ENCODE measurements around the gene TSPAN3.
A peak's percentile ranks its signal among the peaks of the same experiment; 100 is the strongest.

The TSPAN3 gene

DNA sequence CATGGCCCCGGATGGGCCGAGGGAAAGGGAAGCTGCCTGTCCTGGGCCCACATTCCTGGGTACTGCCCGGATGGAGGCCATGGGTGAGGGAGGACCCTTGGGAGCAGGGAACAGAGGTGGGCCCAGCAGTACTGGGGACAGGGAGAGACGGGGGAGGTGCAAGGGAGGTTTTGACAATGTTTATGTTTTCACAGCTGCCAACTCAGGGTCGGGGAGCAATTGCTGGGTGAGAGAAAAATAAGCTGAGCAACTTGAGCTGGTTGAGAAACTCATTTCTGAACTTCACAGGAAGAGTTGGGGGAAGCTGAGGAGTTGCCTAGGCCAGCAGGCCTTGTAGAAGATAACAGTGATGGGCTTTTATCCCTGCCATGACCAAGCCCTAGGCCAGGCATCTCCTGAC is 11.1 kb upstream of the TSPAN3 start:
- DNase-seq (ENCODE audit: extremely low spot score) = no peak
- CTCF ChIA-PET = no interaction called here
- POLR2A ChIA-PET = interaction anchor here (1.4 kb wide), 1 partner anchor 11 kb away, joined by 8 read pairs; the partner anchor contains the start of gene TSPAN3
- TF ChIP-seq, protein P1, sequence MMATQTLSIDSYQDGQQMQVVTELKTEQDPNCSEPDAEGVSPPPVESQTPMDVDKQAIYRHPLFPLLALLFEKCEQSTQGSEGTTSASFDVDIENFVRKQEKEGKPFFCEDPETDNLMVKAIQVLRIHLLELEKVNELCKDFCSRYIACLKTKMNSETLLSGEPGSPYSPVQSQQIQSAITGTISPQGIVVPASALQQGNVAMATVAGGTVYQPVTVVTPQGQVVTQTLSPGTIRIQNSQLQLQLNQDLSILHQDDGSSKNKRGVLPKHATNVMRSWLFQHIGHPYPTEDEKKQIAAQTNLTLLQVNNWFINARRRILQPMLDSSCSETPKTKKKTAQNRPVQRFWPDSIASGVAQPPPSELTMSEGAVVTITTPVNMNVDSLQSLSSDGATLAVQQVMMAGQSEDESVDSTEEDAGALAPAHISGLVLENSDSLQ (IDR thresholded peaks at IDR 0.05) = no peak

DNA sequence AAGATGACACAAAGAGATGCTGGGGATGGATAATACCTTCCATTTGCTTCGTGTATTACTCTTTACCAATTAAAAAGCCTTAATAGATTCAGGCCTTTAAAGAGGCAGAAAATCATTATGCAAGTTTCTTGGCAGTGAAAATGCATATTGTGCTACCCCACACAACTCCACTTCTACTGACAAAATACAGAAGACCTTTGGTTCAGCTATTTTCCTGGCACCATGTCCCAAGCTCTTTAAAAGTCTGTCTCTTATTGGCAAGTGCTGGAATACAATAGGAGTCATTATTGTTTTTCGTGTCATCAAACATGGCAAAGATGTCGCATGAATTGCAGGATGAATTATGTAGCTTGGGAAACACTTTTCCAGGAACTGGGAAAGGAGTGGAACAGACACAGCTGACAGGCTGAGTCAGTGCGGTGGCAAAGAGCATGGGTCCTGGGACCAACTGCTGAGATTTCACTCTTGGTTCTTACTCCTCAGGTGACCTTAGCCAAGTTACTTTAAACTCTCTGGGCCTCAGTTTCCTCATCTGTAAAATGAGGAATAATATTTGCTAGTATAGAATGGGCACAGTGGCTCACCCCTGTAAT is 5.5 kb upstream of the TSPAN3 start:
- TF ChIP-seq L3MBTL2 (conservative IDR thresholded peaks at IDR 0.05) (no peak), FOXK2 (IDR thresholded peaks at IDR 0.05) (no peak), HDGF (IDR thresholded peaks at IDR 0.05; ENCODE audit: borderline replicate concordance) (no peak), LEF1 (IDR thresholded peaks at IDR 0.05; ENCODE audit: borderline replicate concordance) (no peak), ARNT (IDR thresholded peaks at IDR 0.05) (no peak), FOXA1 (IDR thresholded peaks at IDR 0.05) (no peak), NFRKB (IDR thresholded peaks at IDR 0.05) (no peak), CTBP1 (IDR thresholded peaks at IDR 0.05; ENCODE audit: borderline replicate concordance) (no peak), SUZ12 (IDR thresholded peaks at IDR 0.05) (no peak), ZNF384 (IDR thresholded peaks at IDR 0.05) (no peak), BHLHE40 (IDR thresholded peaks at IDR 0.05; ENCODE audit: borderline replicate concordance) (no peak), ELF4 (IDR thresholded peaks at IDR 0.05) (no peak), SP1 (IDR thresholded peaks at IDR 0.05) (no peak), TARDBP (IDR thresholded peaks at IDR 0.05) (no peak), FOXM1 (IDR thresholded peaks at IDR 0.05; ENCODE audit: borderline replicate concordance) (no peak)
- TF ChIP-seq, protein P1 (IDR thresholded peaks at IDR 0.05) = no peak
- CTCF ChIA-PET = no interaction called here
- POLR2A ChIA-PET = no interaction called here
- DNase-seq (ENCODE audit: extremely low spot score) = no peak

DNA sequence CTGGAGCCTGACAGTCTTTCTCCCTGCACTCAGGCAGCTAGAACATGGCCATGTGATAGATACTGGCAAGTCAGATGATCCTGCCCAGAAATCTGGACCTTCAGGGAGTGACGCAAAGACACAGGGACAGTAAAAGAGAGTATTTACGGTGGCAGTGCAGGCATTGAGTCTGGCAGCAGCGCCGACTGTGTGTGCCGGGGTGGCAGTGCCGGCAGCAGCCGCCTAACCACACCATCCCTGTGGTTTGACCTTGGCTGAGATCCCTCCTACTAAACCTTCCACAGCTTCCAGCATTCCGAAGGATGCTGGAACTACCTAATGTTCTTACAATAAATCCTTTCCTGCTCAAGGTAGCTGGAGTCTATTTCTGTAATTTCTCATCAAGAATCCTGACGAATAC is 4.6 kb upstream of the TSPAN3 start:
- ChIA-PET POLR2A (no interaction called here), CTCF (no interaction called here)
- no peak for DNase-seq (ENCODE audit: extremely low spot score)
- TF ChIP-seq FOXM1 (IDR thresholded peaks at IDR 0.05; ENCODE audit: borderline replicate concordance) (no peak), HDGF (IDR thresholded peaks at IDR 0.05; ENCODE audit: borderline replicate concordance) (no peak), L3MBTL2 (conservative IDR thresholded peaks at IDR 0.05) (no peak), FOXK2 (IDR thresholded peaks at IDR 0.05) (no peak), SUZ12 (IDR thresholded peaks at IDR 0.05) (no peak), ZNF384 (IDR thresholded peaks at IDR 0.05) (no peak), CTBP1 (IDR thresholded peaks at IDR 0.05; ENCODE audit: borderline replicate concordance) (no peak), NFRKB (IDR thresholded peaks at IDR 0.05) (no peak), ARNT (IDR thresholded peaks at IDR 0.05) (no peak), FOXA1 (IDR thresholded peaks at IDR 0.05) (no peak), ELF4 (IDR thresholded peaks at IDR 0.05) (no peak), TARDBP (IDR thresholded peaks at IDR 0.05) (no peak), SP1 (IDR thresholded peaks at IDR 0.05) (no peak)
- TF ChIP-seq, protein P1 (IDR thresholded peaks at IDR 0.05) = no peak

DNA sequence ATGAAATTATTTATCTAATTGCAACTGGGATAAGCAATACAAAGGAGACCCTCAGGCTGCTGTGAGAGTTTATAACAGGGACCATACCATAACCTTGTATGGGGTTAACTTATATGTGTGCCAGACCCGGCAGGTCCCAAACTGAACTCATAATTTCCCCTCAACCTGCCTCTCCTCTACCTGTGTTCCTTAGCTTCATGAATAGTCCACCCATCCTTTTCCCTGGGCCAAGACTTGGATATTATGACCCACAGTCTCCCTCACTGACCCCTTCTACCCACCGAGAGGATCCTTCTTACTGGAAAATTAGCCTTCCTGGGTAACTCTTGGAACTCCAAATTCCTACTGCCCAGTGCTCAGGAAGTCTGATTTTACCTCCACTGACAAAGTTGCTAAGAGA is 3.4 kb upstream of the TSPAN3 start:
- CTCF ChIA-PET = no interaction called here
- POLR2A ChIA-PET = no interaction called here
- DNase-seq (ENCODE audit: extremely low spot score) = no peak
- TF ChIP-seq, protein P1 (IDR thresholded peaks at IDR 0.05) = no peak
- no peak for TF ChIP-seq ARNT (IDR thresholded peaks at IDR 0.05)
- no peak for TF ChIP-seq LEF1 (IDR thresholded peaks at IDR 0.05; ENCODE audit: borderline replicate concordance)
- no peak for TF ChIP-seq FOXK2 (IDR thresholded peaks at IDR 0.05)
- no peak for TF ChIP-seq ELF4 (IDR thresholded peaks at IDR 0.05)
- TF ChIP-seq NFRKB (IDR thresholded peaks at IDR 0.05) = no peak
- TF ChIP-seq L3MBTL2 (conservative IDR thresholded peaks at IDR 0.05) = no peak
- TF ChIP-seq ZNF384 (IDR thresholded peaks at IDR 0.05) = no peak
- TF ChIP-seq TARDBP (IDR thresholded peaks at IDR 0.05) = no peak
- no peak for TF ChIP-seq CTBP1 (IDR thresholded peaks at IDR 0.05; ENCODE audit: borderline replicate concordance)
- TF ChIP-seq SUZ12 (IDR thresholded peaks at IDR 0.05) = no peak
- no peak for TF ChIP-seq FOXA1 (IDR thresholded peaks at IDR 0.05)
- no peak for TF ChIP-seq BHLHE40 (IDR thresholded peaks at IDR 0.05; ENCODE audit: borderline replicate concordance)
- no peak for TF ChIP-seq HDGF (IDR thresholded peaks at IDR 0.05; ENCODE audit: borderline replicate concordance)
- no peak for TF ChIP-seq SP1 (IDR thresholded peaks at IDR 0.05)
- TF ChIP-seq FOXM1 (IDR thresholded peaks at IDR 0.05; ENCODE audit: borderline replicate concordance) = no peak

DNA sequence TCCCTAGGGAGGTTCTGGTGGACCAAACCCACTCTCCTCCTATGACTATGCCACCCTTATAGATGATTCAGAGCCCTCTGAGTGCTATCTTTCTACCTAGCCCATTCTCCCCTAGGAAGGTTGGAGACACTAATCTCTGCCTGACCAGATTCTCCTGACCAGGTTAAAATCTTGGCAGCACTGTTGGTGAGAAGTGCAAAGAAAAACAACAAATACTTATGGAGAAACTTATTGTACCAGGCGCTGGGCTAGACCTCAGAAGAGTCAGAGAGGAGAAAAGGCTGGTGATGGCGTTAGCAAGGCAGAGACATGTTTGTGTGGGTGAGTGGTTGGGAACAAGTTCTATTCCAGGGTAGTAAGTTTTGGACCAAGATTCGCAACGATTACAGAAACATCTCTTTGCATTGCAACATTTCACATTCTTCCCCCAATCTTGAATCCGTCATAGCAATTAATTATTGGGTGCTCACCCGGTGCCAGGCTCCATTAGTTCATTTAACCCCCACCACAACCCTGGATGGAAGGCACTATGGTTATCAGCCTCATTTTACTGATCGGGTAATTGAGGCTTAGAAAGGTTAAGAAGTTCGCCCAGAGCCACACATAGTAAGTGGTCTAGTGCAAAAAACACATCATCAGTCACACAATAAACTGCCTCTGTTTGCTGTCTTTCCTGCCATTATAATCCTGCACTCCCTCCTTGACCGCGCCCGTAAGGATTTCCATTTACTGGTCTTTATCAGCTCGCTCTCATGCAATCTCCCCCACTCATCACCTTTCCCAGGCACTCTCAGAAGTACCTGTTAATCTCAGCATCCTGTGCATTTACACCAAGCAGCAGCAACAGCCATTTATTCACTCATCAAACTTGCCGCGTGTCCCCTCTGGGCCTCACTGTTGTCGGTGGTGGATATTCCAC is 655 bp upstream of the TSPAN3 start:
- ChIA-PET CTCF (no interaction called here), POLR2A (interaction anchor here (0.6 to 1.0 kb wide), 12 partner anchors 8 to 777 kb away, joined by 3 to 25 read pairs (median 3); no protein-coding TSS in a partner anchor)
- TF ChIP-seq ELF4 (IDR thresholded peaks at IDR 0.05) (no peak), HDGF (IDR thresholded peaks at IDR 0.05; ENCODE audit: borderline replicate concordance) (0 out of 2 replicates have a peak, but pooled peaks have one; percentile 41)
- DNase-seq (ENCODE audit: extremely low spot score) = no peak
